ENCODE measurements around the gene CILP2. TPM values are rescaled to one million over a fixed set of nuclear protein-coding genes. Genes with fewer than 3 reads are reported as not detected.
A peak's percentile ranks its signal among the peaks of the same experiment; 100 is the strongest.

The CILP2 gene
- total RNA-seq, 1 experiment from 2014 or later, result 0.77 TPM

DNA sequence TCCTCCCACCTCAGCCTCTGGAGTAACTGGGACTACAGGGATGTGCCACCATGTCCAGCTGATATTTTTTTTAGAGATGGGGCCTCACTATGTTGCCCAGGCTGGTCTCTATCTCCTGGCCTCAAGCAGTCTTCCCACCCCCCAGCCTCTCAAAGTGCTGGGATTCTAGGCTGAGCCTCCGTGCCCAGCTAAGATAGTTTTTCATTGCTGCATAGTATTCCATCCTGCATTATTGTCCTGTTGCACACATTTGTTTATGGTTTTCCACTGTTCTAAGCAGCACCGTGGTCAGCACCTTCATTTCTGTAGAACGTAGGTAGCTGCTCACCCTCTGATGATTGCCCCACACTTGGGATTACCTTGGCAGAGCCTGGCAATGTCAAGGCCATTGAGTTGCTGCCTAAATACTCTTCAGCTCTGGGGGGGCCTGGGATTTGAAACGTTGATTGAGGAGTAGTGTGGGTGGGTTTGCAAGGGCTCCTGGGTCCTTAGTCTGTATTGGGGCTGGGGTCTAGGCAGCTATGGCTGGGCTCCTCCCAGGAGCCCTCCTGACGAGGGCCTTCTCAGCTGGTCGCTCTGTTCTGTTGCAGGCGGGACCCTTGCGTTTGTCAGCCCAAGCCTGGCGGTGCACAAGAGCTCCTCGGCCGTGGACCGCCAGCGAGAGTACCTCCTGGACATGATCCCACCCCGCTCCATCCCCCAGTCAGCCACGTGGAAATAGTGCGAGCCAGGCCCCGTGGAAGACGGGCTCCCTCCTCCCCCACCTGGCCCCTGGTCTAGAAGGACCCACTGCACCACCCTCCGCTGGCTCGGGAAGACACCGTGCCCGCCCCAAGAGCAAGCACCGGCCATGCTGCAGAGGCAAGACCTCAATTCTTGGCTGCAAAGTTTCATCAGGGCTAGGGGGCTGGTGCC is 33.1 kb upstream of the CILP2 start:
- Histone ChIP-seq H3K4me3 (ENCODE audit: low read depth, low read length, poor library complexity, severe bottlenecking) (no peak overlapping the region), H3K4me1 (ENCODE audit: insufficient read depth, low read length, poor library complexity, severe bottlenecking) (no peaks in the 10 kb centered on the region), H3K27ac (ENCODE audit: low read depth, low read length, poor library complexity, severe bottlenecking) (no peak overlapping the region), H3K27me3 (replicated peaks; ENCODE audit: insufficient read depth, low read depth, low read length, poor library complexity) (no peaks in the 10 kb centered on the region), H3K9me3 (ENCODE audit: low read depth, low read length, poor library complexity, severe bottlenecking) (no peaks in the 10 kb centered on the region), H3K36me3 (ENCODE audit: insufficient read depth, low read length, poor library complexity, severe bottlenecking) (peaks cover 74% of the 10 kb centered on the region)
- ChIA-PET CTCF (no interaction called here), POLR2A (ENCODE audit: low non-redundant PET) (no interaction called here)
- DNase-seq (ENCODE audit: low spot score), result no peak
- TF ChIP-seq EZH2 (IDR thresholded peaks at IDR 0.05; ENCODE audit: borderline replicate concordance, low read depth, low read length, poor library complexity, severe bottlenecking), result no peak
- TF ChIP-seq, protein P1, sequence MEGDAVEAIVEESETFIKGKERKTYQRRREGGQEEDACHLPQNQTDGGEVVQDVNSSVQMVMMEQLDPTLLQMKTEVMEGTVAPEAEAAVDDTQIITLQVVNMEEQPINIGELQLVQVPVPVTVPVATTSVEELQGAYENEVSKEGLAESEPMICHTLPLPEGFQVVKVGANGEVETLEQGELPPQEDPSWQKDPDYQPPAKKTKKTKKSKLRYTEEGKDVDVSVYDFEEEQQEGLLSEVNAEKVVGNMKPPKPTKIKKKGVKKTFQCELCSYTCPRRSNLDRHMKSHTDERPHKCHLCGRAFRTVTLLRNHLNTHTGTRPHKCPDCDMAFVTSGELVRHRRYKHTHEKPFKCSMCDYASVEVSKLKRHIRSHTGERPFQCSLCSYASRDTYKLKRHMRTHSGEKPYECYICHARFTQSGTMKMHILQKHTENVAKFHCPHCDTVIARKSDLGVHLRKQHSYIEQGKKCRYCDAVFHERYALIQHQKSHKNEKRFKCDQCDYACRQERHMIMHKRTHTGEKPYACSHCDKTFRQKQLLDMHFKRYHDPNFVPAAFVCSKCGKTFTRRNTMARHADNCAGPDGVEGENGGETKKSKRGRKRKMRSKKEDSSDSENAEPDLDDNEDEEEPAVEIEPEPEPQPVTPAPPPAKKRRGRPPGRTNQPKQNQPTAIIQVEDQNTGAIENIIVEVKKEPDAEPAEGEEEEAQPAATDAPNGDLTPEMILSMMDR (conservative IDR thresholded peaks at IDR 0.05; ENCODE audit: low read depth, low read length), result no peak
- no TSS peak for BruUV-seq (replicated peaks)
- intact Hi-C loops (cut with micrococcal nuclease; ENCODE audit: unreplicated experiment), result no loop called here

DNA sequence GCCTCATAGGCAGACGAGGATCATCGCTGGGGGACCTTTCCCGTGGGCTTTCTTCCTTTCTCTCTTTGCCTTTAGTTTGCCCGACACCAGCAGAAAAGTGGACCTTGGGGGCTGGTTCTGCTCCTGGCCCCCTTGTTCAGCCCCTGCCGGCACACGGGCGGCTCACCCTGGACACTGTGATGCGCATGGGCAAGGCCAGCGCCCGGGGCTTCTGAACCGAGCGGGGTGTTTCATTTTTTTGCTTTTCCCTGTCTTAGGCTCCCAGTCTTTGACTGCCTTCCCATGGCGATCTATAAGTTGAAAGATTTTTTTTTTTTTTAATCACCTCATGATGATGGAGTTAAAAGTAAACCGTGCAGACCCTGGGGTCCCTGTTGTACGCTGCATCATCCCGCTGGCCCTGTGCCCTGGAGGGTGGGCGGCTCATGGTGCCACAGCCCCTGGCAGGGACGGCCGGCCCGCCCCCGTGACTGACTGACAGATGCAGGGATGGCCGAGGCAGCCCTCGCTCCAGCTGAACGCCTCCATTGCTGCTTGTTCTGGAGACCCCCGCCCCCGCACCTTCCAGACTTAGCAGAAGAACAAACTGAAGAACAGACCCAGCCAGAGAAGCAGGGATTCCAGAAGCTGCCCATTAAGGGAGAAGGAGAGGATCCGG is 32.3 kb upstream of the CILP2 start:
- Histone ChIP-seq H3K4me3 (ENCODE audit: low read depth, low read length, poor library complexity, severe bottlenecking) (no peak overlapping the region), H3K4me1 (ENCODE audit: insufficient read depth, low read length, poor library complexity, severe bottlenecking) (no peaks in the 10 kb centered on the region), H3K36me3 (ENCODE audit: insufficient read depth, low read length, poor library complexity, severe bottlenecking) (peaks cover 66% of the 10 kb centered on the region), H3K27ac (ENCODE audit: low read depth, low read length, poor library complexity, severe bottlenecking) (no peak overlapping the region), H3K9me3 (ENCODE audit: low read depth, low read length, poor library complexity, severe bottlenecking) (no peaks in the 10 kb centered on the region), H3K27me3 (replicated peaks; ENCODE audit: insufficient read depth, low read depth, low read length, poor library complexity) (no peaks in the 10 kb centered on the region)
- intact Hi-C loops (cut with micrococcal nuclease; ENCODE audit: unreplicated experiment), result no loop called here
- BruUV-seq (replicated peaks), result no TSS peak
- DNase-seq (ENCODE audit: low spot score), result no peak
- POLR2A ChIA-PET (ENCODE audit: low non-redundant PET), result no interaction called here
- TF ChIP-seq, protein P1 (conservative IDR thresholded peaks at IDR 0.05; ENCODE audit: low read depth, low read length), result no peak
- TF ChIP-seq EZH2 (IDR thresholded peaks at IDR 0.05; ENCODE audit: borderline replicate concordance, low read depth, low read length, poor library complexity, severe bottlenecking), result no peak
- CTCF ChIA-PET, result no interaction called here

DNA sequence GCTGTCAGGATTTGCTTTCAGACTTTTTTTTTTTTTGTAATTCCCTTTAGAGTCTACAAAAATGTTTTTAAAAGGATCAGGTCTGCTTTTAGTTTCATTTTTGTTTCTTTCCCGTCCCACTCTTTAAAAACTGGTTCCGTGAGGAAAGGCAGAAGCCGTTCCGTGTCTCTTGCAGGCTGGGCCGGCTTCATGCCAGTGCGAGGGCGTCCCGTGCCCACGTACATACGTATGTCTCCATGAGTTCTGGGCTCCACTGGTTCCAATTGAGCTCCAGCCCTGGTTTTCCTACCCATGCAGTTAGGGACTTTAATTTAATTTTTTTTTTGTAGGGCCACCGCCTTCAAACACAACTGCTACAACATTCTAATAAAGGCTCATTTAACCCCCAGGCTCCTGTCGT is 31.5 kb upstream of the CILP2 start:
- POLR2A ChIA-PET (ENCODE audit: low non-redundant PET), result no interaction called here
- TSS peak; percentile 33 for BruUV-seq (replicated peaks)

More for the DNA sequence above, 31.5 kb upstream of the CILP2 start:
- CTCF ChIA-PET, result no interaction called here
- H3K36me3 ChIP-seq (ENCODE audit: insufficient read depth, low read length, poor library complexity, severe bottlenecking), result peaks cover 61% of the 10 kb centered on the region
- no peaks in the 10 kb centered on the region for H3K27me3 ChIP-seq (replicated peaks; ENCODE audit: insufficient read depth, low read depth, low read length, poor library complexity)
- no peak for TF ChIP-seq EZH2 (IDR thresholded peaks at IDR 0.05; ENCODE audit: borderline replicate concordance, low read depth, low read length, poor library complexity, severe bottlenecking)
- TF ChIP-seq, protein P1 (conservative IDR thresholded peaks at IDR 0.05; ENCODE audit: low read depth, low read length), result no peak
- H3K9me3 ChIP-seq (ENCODE audit: low read depth, low read length, poor library complexity, severe bottlenecking), result no peaks in the 10 kb centered on the region
- H3K27ac ChIP-seq (ENCODE audit: low read depth, low read length, poor library complexity, severe bottlenecking), result no peak overlapping the region
- H3K4me1 ChIP-seq (ENCODE audit: insufficient read depth, low read length, poor library complexity, severe bottlenecking), result no peaks in the 10 kb centered on the region
- H3K4me3 ChIP-seq (ENCODE audit: low read depth, low read length, poor library complexity, severe bottlenecking), result no peak overlapping the region
- intact Hi-C loops (cut with micrococcal nuclease; ENCODE audit: unreplicated experiment), result no loop called here
- DNase-seq (ENCODE audit: low spot score), result no peak
